HL-60 (cell line): ENCODE data around the gene CRIP1.

Experiments
- CTCF ChIP-seq: IDR thresholded peaks from one replicate; pipeline ENCODE4 v1.5.1; 2011; ENCODE audit warnings: low read length, control low read depth, inconsistent platforms; ENCODE audit not compliant: insufficient read depth
- GABPA ChIP-seq: IDR thresholded peaks from 2 replicates; pipeline ENCODE4 v1.6.1; 2012; ENCODE audit warnings: low read depth
- POLR2AphosphoS5 ChIP-seq: IDR thresholded peaks from 2 replicates; pipeline ENCODE4 v1.6.1; 2012; ENCODE audit warnings: low read depth
- REST ChIP-seq: IDR thresholded peaks from 2 replicates; pipeline ENCODE4 v1.6.1; 2012; ENCODE audit warnings: low read depth; ENCODE audit not compliant: insufficient replicate concordance

GRCh38 chr14:105439179-105439578 lies 47.5 kb upstream of the CRIP1 start:
- TF ChIP-seq POLR2AphosphoS5 (no peak), CTCF (no peak), GABPA (no peak), REST (no peak)
